GM12801 (cell line): Measurements from ENCODE around the gene ZNF474.

Source experiments
- TF ChIP-seq, protein P1 (sequence below): IDR thresholded peaks from one replicate; pipeline ENCODE4 v1.5.1; 2011; ENCODE audit warnings: control low read depth; ENCODE audit not compliant: insufficient read length; ENCODE audit errors: extremely low read depth

The ZNF474 gene

DNA sequence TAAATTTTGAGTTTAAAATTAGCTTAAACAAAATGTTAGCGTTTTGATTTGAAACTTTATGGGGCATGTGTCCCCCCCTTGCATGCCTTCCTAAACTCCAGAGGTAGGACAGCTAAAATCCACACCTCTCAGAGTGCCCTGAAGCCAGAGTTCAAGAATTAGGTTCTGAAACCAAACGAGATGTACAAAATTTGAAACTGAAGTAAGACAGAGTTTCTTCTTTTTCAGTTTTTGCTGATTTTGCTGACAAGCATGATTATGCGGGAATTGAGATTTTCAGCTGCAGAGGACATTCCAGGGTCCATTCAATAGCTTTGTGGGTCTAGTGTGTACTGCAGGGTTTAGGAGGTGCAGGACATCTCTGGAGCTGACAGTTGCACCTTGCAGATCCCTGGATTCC lies 34.2 kb upstream of the ZNF474 start:
- TF ChIP-seq, protein P1, sequence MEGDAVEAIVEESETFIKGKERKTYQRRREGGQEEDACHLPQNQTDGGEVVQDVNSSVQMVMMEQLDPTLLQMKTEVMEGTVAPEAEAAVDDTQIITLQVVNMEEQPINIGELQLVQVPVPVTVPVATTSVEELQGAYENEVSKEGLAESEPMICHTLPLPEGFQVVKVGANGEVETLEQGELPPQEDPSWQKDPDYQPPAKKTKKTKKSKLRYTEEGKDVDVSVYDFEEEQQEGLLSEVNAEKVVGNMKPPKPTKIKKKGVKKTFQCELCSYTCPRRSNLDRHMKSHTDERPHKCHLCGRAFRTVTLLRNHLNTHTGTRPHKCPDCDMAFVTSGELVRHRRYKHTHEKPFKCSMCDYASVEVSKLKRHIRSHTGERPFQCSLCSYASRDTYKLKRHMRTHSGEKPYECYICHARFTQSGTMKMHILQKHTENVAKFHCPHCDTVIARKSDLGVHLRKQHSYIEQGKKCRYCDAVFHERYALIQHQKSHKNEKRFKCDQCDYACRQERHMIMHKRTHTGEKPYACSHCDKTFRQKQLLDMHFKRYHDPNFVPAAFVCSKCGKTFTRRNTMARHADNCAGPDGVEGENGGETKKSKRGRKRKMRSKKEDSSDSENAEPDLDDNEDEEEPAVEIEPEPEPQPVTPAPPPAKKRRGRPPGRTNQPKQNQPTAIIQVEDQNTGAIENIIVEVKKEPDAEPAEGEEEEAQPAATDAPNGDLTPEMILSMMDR = no peak

DNA sequence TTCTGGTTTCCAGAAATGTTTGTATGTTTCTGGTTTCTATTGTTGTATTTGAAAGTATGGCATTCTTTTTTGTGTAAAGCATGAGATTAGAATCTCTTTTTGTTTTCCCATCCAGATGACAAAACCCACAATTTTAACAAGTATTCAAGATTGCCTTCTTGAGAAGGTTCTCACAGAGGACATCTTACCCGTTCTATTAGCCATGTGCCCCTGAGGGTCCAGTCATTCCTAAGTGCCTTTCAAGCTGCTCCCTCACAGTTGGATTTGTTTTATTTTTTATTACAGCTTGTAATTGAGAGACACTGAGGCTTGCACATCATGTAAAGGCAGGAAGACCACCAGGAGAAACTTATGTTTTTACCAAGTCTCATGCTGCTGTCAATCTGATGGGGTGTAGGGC lies 32.0 kb upstream of the ZNF474 start:
- TF ChIP-seq, protein P1 = no peak

DNA sequence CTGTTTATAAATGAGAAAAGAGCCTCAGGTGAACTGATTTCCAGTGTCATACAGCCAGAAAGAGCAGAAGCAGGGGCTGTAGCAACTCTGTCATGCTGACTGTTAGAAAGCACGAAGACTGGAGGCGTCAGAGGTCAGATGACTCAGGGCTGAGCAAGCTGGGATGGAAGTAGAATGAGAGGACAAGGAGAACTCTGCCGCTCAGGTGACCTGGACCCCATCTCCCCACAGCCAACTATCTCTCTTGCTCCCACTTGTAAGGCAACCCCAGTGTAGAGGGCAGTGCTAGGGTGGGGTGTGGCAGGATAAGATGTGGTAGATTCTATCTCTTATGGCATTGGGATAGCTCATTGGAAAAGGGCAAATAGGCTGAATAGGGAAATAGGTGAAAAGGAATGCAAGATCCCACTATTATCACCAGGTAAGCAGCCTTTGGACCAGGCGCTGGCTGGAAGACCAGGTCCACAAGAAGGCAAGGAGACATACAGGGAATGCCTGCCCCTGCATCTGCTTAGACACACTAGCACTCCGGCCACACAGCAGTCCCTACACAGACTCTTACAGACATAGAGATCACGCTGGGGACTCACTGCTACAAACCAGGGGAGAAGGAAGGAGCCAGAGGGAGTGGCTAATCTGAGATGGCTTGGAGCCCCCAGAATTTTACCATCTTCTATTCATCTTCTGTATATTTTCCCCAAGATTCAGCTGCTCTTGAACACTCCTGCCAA lies 30.1 kb upstream of the ZNF474 start:
- TF ChIP-seq, protein P1 = no peak

DNA sequence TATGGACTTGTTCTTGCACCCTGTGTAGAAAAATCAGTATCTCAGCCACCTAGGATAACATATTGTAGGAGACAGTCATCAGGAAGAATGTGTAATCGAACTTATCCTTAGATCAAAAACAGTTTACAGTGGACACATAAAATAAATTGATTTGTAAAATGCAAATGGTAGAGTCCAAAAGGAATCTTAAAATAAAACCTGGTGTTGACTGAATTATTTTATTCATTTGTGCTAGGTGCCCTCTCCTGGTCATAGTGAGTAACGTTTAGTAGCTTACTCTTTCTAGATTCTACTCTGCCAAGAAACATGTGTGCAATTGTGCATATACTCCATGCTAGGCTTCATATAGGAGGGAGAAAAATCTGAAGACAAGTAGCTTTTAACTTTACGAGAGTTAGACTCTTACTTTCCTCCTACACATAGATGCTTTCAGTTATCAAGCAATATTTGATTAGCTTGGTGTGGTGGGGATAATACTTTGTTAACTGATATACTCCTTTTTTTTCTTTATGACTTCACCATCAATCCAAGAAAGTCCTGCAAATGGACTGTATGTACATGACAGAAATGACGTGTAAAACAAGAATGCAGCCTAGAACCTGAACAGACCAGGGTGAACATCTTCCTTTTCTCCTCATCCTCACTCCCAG lies 27.6 kb upstream of the ZNF474 start:
- TF ChIP-seq, protein P1 = no peak

DNA sequence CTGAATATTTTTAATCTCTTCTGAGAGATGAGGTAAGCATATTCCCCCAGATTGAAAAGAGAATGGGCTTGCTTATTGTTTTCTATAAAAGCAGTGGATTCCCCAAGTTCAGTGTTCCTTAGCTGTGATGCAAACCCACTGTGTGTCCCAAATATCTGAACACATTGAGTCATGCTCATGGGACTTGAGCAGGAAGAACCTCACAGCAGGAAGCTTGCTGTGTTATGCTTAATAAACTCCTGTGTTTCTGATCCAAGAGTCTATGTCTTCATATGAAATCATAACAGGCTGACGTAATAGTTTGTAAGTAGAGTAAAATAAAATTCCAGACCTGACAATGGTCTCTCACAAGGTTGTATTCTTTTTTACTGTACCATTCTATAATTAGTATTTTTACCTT lies 26.5 kb upstream of the ZNF474 start:
- TF ChIP-seq, protein P1 = no peak

DNA sequence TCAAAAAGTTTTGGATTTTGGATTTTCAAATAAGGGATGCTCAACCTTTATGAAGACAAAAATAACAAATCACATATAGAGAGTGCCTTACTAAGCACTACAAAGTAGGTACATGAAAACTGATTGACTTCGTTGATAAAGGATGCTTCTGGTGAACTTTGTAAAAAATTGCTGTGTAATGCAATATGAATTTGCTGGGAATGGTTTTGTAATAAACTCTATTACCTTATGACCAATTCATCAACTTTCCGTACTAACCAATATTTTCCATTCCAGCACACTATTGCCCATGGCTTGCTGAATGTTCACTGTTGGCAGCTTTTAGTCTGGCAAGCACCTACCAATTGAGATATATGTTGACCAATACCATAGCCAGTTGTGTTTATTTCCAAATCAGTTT lies 23.4 kb upstream of the ZNF474 start:
- TF ChIP-seq, protein P1 = no peak

DNA sequence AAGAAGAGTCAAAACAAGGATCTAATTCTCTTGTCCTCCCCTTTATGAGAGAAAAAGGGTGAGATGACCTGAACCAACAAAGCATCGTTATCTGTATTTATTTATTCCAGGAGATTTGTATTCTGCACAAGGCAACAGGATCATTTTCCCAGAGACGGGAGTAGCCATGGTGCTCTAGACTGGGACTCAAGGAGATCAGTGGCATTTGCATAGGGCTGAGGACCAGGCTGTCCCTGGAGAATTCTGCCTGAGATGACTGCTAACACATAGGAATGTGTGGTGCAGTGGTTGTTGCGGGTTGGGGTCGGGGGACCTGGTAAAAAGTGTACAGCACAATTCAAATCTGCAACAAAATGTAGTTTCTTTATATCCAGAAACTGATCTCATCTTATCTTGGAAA lies 22.3 kb upstream of the ZNF474 start:
- TF ChIP-seq, protein P1 = no peak
